Activated CD8-positive, alpha-beta T cell treated with anti-CD3 and anti-CD28 coated beads for 36 hours (primary cell): ENCODE data around the gene CYS1. TPM values are rescaled to one million over a fixed set of nuclear protein-coding genes. Genes with fewer than 3 reads are reported as not detected.

Experiments
- ATAC-seq: fragments of 200-7000 bp; cut with Tn5 transposase; one replicate; pipeline ENCODE4 v1.10.0; 2021; ENCODE audit warnings: mild to moderate bottlenecking, moderate library complexity
- CTCF ChIA-PET: fragments of 350-600 bp; sonication (Branson Sonifier 250); formaldehyde crosslinking; loops from one replicate; lab custom pipeline; 2021; ENCODE audit warnings: antibody characterized with exemption; lab: Charles Lee
- POLR2A ChIA-PET: fragments of 350-600 bp; sonication (Branson Sonifier 250); formaldehyde crosslinking; loops from one replicate; lab custom pipeline; 2021; ENCODE audit warnings: antibody characterized with exemption; lab: Charles Lee
- DNase-seq: peaks from one replicate; pipeline ENCODE4 v3.0.0-alpha.2; 2020
- H3K27ac Mint-ChIP-seq: one replicate; pipeline ENCODE4 v1.8.0; 2021; ENCODE audit warnings: mild to moderate bottlenecking, mixed read lengths
- H3K27me3 Mint-ChIP-seq: one replicate; pipeline ENCODE4 v1.8.0; 2021; ENCODE audit warnings: mixed read lengths
- H3K36me3 Mint-ChIP-seq: one replicate; pipeline ENCODE4 v1.8.0; 2021; ENCODE audit warnings: low read depth, mixed read lengths
- H3K4me1 Mint-ChIP-seq: one replicate; pipeline ENCODE4 v1.8.0; 2021; ENCODE audit warnings: low read depth, mixed read lengths
- H3K4me3 Mint-ChIP-seq: one replicate; pipeline ENCODE4 v1.8.0; 2021; ENCODE audit warnings: mild to moderate bottlenecking, moderate library complexity, mixed read lengths
- H3K9me3 Mint-ChIP-seq: one replicate; pipeline ENCODE4 v1.8.0; 2021; ENCODE audit warnings: mixed read lengths
- intact Hi-C: fragments of 100-400 bp; cut with micrococcal nuclease; formaldehyde crosslinking; loops from one replicate; pipeline ENCODE4 v1.10.0; 2022
- total RNA-seq, 2 experiments: library from RNA; stranded (reverse); gene quantifications; one replicate each; pipeline ENCODE4 v1.2.3, GENCODE V29; 2021
- TF ChIP-seq, protein P1 (sequence below): fragments of 200-600 bp; IDR thresholded peaks from one replicate; pipeline ENCODE4 v1.8.0; 2022; ENCODE audit warnings: antibody characterized with exemption, mild to moderate bottlenecking

The CYS1 gene
- total RNA-seq, 2 experiments from 2014 or later, result 0.11 to 0.32 TPM

DNA sequence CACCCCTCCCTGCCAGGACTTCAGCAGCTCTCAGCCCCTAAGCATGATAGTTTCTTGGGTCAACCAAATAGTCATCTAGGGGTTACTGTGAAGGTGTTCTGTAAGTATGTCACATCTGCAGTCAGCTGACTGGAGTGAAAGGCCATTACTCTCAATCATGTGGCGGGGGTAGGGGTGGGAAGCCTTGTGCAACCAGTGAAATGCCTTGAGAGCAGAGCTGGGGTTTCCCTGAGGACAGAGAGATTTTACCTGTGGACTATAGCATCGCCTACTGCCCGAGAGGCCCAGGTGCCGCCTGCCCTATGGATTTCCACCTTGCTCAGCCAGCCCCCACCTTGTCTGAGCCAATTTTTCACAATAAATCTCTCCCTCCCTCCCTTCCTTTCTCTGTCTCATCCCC is 57.8 kb downstream of the CYS1 start:
- no peak overlapping the region for H3K27ac Mint-ChIP-seq
- TF ChIP-seq, protein P1, sequence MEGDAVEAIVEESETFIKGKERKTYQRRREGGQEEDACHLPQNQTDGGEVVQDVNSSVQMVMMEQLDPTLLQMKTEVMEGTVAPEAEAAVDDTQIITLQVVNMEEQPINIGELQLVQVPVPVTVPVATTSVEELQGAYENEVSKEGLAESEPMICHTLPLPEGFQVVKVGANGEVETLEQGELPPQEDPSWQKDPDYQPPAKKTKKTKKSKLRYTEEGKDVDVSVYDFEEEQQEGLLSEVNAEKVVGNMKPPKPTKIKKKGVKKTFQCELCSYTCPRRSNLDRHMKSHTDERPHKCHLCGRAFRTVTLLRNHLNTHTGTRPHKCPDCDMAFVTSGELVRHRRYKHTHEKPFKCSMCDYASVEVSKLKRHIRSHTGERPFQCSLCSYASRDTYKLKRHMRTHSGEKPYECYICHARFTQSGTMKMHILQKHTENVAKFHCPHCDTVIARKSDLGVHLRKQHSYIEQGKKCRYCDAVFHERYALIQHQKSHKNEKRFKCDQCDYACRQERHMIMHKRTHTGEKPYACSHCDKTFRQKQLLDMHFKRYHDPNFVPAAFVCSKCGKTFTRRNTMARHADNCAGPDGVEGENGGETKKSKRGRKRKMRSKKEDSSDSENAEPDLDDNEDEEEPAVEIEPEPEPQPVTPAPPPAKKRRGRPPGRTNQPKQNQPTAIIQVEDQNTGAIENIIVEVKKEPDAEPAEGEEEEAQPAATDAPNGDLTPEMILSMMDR, result no peak
- H3K9me3 Mint-ChIP-seq, result peaks cover 1% of the 10 kb centered on the region
- POLR2A ChIA-PET, result no interaction called here
- intact Hi-C loops, result no loop called here
- ATAC-seq (no peak), DNase-seq (no peak)
- no peaks in the 10 kb centered on the region for H3K27me3 Mint-ChIP-seq
- CTCF ChIA-PET, result interaction anchor here (1.6 kb wide), 1 partner anchor 27 kb away, joined by 3 read pairs; no protein-coding TSS in a partner anchor
- H3K36me3 Mint-ChIP-seq, result no peaks in the 10 kb centered on the region
- H3K4me1 Mint-ChIP-seq, result no peaks in the 10 kb centered on the region
- H3K4me3 Mint-ChIP-seq, result no peak overlapping the region

DNA sequence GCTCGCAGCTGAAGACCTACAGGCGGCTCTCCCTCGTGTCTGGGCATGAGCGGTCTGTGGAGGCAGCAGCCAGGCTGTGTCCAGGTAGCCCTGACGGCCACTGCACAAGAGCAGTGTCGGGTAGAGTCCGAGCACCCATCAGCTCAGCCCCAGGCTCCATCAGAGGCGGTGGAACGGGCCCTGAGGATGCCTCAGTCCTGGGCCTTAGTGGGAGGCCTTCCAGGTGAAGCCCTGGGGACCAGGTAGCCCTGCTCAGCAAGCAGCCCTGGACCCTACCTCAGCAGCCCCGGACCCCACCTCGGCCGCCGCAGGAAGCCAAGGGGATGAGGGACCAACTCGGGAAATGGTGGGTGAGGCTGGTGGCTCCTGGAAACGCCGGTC is 58.2 kb downstream of the CYS1 start:
- H3K9me3 Mint-ChIP-seq, result peaks cover 4% of the 10 kb centered on the region
- intact Hi-C loops, result no loop called here
- H3K27ac Mint-ChIP-seq, result no peak overlapping the region
- H3K36me3 Mint-ChIP-seq, result no peaks in the 10 kb centered on the region
- no peak for ATAC-seq
- H3K4me1 Mint-ChIP-seq, result no peaks in the 10 kb centered on the region
- no peak for DNase-seq
- no peaks in the 10 kb centered on the region for H3K27me3 Mint-ChIP-seq
- no peak overlapping the region for H3K4me3 Mint-ChIP-seq
- TF ChIP-seq, protein P1, result no peak
- POLR2A ChIA-PET, result no interaction called here
- CTCF ChIA-PET, result interaction anchor here (1.6 kb wide), 1 partner anchor 27 kb away, joined by 3 read pairs; no protein-coding TSS in a partner anchor

DNA sequence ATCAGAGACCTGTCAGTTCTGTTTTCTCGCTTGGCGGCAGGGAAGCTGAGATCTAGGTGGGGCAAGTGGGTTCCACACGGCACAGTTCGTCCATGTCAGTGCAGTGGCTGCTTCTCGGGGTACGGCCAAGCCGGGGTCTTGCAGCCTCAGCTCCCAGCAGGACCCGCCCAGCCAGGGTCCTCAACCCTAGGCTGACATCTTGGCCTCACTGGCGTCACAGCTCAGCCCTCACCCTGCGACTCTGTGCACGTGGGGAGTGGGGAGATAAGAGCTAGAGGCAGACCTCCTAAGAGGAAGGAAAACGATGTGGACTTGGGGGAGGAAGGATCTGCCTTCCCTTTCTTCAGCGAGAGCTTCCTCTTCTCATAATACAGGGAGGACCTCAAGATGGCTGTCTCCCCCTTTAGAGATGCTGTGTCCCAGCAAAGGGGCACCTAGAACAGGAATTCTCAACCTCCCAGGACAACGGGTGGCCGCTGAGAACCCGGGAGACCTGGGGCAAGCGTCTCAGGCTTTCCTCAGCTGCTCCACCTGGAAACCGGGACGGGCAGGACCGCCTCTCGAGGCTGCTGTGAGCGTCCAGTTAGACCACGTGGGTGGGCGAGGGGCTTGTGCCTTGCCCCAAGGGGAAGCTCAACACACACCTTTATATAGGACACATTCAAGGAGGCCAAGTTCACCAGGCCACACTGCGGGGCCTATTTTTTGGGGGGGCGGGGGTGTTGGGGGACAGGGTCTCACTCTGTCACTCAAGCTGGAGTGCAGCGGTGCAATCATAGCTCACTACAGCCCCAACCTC is 60.4 kb downstream of the CYS1 start:
- TF ChIP-seq, protein P1, result no peak
- ATAC-seq (no peak), DNase-seq (no peak)
- H3K36me3 Mint-ChIP-seq, result no peaks in the 10 kb centered on the region
- H3K4me1 Mint-ChIP-seq, result no peaks in the 10 kb centered on the region
- H3K27me3 Mint-ChIP-seq, result no peaks in the 10 kb centered on the region
- intact Hi-C loops, result no loop called here
- H3K4me3 Mint-ChIP-seq, result no peak overlapping the region
- H3K27ac Mint-ChIP-seq, result no peak overlapping the region
- peaks cover 4% of the 10 kb centered on the region for H3K9me3 Mint-ChIP-seq
- CTCF ChIA-PET, result interaction anchor here (1.2 to 2.8 kb wide), 5 partner anchors 9 to 78 kb away, joined by 3 to 9 read pairs (median 5); no protein-coding TSS in a partner anchor
- POLR2A ChIA-PET, result interaction anchor here (1.4 kb wide), 1 partner anchor 9 kb away, joined by 4 read pairs; no protein-coding TSS in a partner anchor

GRCh38 chr2:10019174-10019573 is 61.0 kb downstream of the CYS1 start:
- Mint-ChIP-seq H3K4me3 (no peak overlapping the region), H3K27me3 (no peaks in the 10 kb centered on the region), H3K4me1 (no peaks in the 10 kb centered on the region), H3K36me3 (no peaks in the 10 kb centered on the region), H3K9me3 (peaks cover 4% of the 10 kb centered on the region), H3K27ac (no peak overlapping the region)
- POLR2A ChIA-PET, result interaction anchor here (1.4 kb wide), 1 partner anchor 10 kb away, joined by 4 read pairs; no protein-coding TSS in a partner anchor
- intact Hi-C loops, result no loop called here
- ATAC-seq, result no peak
- no peak for DNase-seq
- TF ChIP-seq, protein P1, result no peak
- CTCF ChIA-PET, result interaction anchor here (1.4 to 2.8 kb wide), 4 partner anchors 9 to 78 kb away, joined by 3 to 9 read pairs (median 7); no protein-coding TSS in a partner anchor

DNA sequence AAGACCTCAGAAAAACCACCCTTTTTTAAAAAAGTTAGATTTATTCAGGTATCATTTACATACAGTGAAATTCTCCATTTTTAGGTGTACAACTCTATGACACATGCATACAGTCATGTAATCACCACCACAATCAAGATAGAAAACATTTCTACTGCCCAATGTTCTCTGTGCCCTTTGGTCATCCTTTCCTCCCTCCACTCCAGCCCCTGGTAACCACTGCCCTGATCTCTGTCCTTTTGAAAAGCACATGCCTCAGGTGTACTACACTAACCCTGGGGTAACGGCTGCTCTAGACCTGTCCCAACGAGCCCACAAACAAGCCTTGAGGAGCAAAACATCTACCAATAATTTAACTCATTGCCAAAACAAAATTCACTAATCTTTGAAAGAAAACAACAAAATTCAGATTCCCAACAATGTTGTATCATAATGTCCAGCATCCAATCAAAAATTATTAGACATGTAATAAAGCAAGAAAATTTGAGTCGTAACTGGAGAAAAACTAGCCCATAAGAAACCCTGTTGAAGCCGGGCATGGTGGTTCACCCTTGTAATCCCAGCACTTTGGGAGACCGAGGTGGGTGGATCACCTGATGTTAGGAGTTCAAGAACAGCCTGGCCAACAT is 62.8 kb downstream of the CYS1 start:
- ChIA-PET CTCF (interaction anchor here (1.1 kb wide), 1 partner anchor 32 kb away, joined by 3 read pairs; no protein-coding TSS in a partner anchor), POLR2A (no interaction called here)
- Mint-ChIP-seq H3K9me3 (peaks cover 4% of the 10 kb centered on the region), H3K4me3 (no peak overlapping the region), H3K27me3 (no peaks in the 10 kb centered on the region), H3K36me3 (no peaks in the 10 kb centered on the region), H3K4me1 (no peaks in the 10 kb centered on the region), H3K27ac (no peak overlapping the region)
- TF ChIP-seq, protein P1, result no peak
- ATAC-seq (no peak), DNase-seq (no peak)
- intact Hi-C loops, result no loop called here
